Calu3 (cell line): Measurements from ENCODE around the gene ACSF2. TPM values are rescaled to one million over a fixed set of nuclear protein-coding genes. Genes with fewer than 3 reads are reported as not detected.

Experiments
- Bru-seq: library from RNA; stranded (reverse); fragments of 400-500 nt; gene quantifications from one replicate; lab custom pipeline; 2021; lab: Mats Ljungman, UMichigan
- BruChase-seq, 2 experiments: library from RNA; stranded (reverse); fragments of 400-500 nt; gene quantifications; one replicate each; lab custom pipeline; 2021; lab: Mats Ljungman, UMichigan
- BruUV-seq: library from RNA; stranded (reverse); fragments of 400-500 nt; replicated peaks from 2 replicates; lab custom pipeline; 2021; lab: Mats Ljungman, UMichigan
- CTCF ChIA-PET: fragments of 300-600 bp; sonication (Branson Sonifier 250); formaldehyde crosslinking; loops from one replicate; lab custom pipeline; 2022; ENCODE audit warnings: antibody characterized with exemption; lab: Charles Lee
- DNase-seq: peaks from one replicate; pipeline ENCODE4 v3.0.0; 2022
- H3K27ac Mint-ChIP-seq: one replicate; pipeline ENCODE4 v1.8.0; 2022; ENCODE audit warnings: mixed read lengths; ENCODE audit not compliant: unreplicated experiment
- H3K27me3 Mint-ChIP-seq: one replicate; pipeline ENCODE4 v1.8.0; 2022; ENCODE audit warnings: mixed read lengths; ENCODE audit not compliant: unreplicated experiment
- H3K36me3 Mint-ChIP-seq: one replicate; pipeline ENCODE4 v1.8.0; 2022; ENCODE audit warnings: mild to moderate bottlenecking, moderate library complexity, mixed read lengths; ENCODE audit not compliant: insufficient read depth, unreplicated experiment
- H3K4me1 Mint-ChIP-seq: one replicate; pipeline ENCODE4 v1.8.0; 2022; ENCODE audit warnings: mild to moderate bottlenecking, low read depth, mixed read lengths; ENCODE audit not compliant: unreplicated experiment
- H3K4me3 Mint-ChIP-seq: one replicate; pipeline ENCODE4 v1.8.0; 2022; ENCODE audit warnings: mild to moderate bottlenecking, low read depth, moderate library complexity, mixed read lengths; ENCODE audit not compliant: unreplicated experiment
- H3K9me3 Mint-ChIP-seq: one replicate; pipeline ENCODE4 v1.8.0; 2022; ENCODE audit warnings: low read depth, mixed read lengths; ENCODE audit not compliant: unreplicated experiment
- intact Hi-C: fragments of 100-400 bp; cut with micrococcal nuclease; formaldehyde crosslinking; loops from one replicate; pipeline ENCODE4 v1.10.0; 2022; ENCODE audit not compliant: unreplicated experiment
- long read RNA-seq: library from polyadenylated mRNA; stranded (forward); transcript quantifications from one replicate; pipeline ENCODE4 v2.0.0, GENCODE V29; 2022
- total RNA-seq: library from RNA; stranded (reverse); gene quantifications from 2 replicates; pipeline ENCODE4 v1.2.3, GENCODE V29; 2022
- TF ChIP-seq, protein P1 (sequence below): fragments of 200-600 bp; IDR thresholded peaks from one replicate; pipeline ENCODE4 v1.8.0; 2022; ENCODE audit warnings: antibody characterized with exemption; ENCODE audit not compliant: unreplicated experiment

The ACSF2 gene, protein sequence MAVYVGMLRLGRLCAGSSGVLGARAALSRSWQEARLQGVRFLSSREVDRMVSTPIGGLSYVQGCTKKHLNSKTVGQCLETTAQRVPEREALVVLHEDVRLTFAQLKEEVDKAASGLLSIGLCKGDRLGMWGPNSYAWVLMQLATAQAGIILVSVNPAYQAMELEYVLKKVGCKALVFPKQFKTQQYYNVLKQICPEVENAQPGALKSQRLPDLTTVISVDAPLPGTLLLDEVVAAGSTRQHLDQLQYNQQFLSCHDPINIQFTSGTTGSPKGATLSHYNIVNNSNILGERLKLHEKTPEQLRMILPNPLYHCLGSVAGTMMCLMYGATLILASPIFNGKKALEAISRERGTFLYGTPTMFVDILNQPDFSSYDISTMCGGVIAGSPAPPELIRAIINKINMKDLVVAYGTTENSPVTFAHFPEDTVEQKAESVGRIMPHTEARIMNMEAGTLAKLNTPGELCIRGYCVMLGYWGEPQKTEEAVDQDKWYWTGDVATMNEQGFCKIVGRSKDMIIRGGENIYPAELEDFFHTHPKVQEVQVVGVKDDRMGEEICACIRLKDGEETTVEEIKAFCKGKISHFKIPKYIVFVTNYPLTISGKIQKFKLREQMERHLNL
- total RNA-seq (148 and 156 TPM in 2 replicates), Bru-seq, nascent RNA (percentile 82 among the genes with signal in this experiment), BruChase-seq, experiment 1, labeled RNA remaining after a 6-hour chase (percentile 84 among the genes with signal in this experiment), BruChase-seq, experiment 2, labeled RNA remaining after a 2-hour chase (percentile 92 among the genes with signal in this experiment)
- long read RNA-seq, transcript ACSF2-201 (16 exons, 2,235 nt) = major isoform, 30 of 66 reads
- long read RNA-seq, partial matches to known transcripts = 19 of 66 reads
- long read RNA-seq, other reads (novel, unspliced or antisense) = 13 of 66 reads

DNA sequence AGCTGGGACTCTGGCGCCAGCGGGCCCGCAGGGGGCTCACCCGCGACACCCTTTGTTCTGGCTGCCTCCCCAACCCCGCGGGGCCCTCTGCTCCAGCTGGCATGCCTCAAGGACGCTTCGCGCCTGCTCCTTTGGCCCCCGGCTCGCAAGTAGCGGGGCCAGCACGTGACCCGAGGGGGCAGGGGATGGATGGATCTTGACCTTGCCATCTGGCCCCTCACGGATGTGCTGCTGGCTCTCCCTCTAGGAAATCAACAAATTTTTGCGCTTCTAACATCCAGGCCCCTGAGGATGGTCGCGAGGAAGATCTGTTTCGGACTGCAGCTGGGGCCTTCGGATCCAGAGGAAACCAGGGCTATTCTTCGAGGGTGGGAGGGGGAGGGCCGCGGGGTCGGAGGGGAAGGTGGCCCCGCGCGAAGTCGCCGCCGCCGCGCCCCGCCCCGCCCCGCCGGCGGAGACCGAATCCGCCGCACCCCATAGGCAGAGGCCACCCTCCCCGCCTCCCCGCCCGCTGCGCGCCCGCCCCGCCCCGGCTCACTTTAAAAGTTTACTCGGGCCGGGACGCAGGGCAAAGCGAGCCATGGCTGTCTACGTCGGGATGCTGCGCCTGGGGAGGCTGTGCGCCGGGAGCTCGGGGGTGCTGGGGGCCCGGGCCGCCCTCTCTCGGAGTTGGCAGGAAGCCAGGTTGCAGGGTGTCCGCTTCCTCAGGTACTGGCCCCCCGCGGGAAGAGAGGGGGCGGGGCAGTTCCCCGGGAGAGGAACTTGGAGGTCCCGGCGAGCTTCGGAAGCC lies at the start of gene ACSF2:
TSS of gene ACSF2 (plus strand) at position 537 of the 790 bp plus-strand sequence. CDS start at position 581, 44 bp downstream.
- peaks cover 46% of the 10 kb centered on the region for H3K36me3 Mint-ChIP-seq
- BruUV-seq = TSS peak; percentile 75
- TF ChIP-seq, protein P1, sequence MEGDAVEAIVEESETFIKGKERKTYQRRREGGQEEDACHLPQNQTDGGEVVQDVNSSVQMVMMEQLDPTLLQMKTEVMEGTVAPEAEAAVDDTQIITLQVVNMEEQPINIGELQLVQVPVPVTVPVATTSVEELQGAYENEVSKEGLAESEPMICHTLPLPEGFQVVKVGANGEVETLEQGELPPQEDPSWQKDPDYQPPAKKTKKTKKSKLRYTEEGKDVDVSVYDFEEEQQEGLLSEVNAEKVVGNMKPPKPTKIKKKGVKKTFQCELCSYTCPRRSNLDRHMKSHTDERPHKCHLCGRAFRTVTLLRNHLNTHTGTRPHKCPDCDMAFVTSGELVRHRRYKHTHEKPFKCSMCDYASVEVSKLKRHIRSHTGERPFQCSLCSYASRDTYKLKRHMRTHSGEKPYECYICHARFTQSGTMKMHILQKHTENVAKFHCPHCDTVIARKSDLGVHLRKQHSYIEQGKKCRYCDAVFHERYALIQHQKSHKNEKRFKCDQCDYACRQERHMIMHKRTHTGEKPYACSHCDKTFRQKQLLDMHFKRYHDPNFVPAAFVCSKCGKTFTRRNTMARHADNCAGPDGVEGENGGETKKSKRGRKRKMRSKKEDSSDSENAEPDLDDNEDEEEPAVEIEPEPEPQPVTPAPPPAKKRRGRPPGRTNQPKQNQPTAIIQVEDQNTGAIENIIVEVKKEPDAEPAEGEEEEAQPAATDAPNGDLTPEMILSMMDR = no peak
- CTCF ChIA-PET = interaction anchor here (0.5 to 5.4 kb wide), 8 partner anchors 14 to 342 kb away, joined by 3 to 36 read pairs (median 4); partner anchors contain the start of gene LRRC59
- peak within 1 kb of the TSS; percentile 88 for H3K27ac Mint-ChIP-seq
- intact Hi-C loops = loop anchor here (2.0 kb wide), 1 partner anchor 15 kb away; no protein-coding TSS in a partner anchor
- peaks cover 73% of the 10 kb centered on the region for H3K4me1 Mint-ChIP-seq
- H3K27me3 Mint-ChIP-seq = no peaks in the 10 kb centered on the region
- peak; percentile 87 for DNase-seq
- no peaks in the 10 kb centered on the region for H3K9me3 Mint-ChIP-seq
- H3K4me3 Mint-ChIP-seq = peak within 1 kb of the TSS; percentile 87

DNA sequence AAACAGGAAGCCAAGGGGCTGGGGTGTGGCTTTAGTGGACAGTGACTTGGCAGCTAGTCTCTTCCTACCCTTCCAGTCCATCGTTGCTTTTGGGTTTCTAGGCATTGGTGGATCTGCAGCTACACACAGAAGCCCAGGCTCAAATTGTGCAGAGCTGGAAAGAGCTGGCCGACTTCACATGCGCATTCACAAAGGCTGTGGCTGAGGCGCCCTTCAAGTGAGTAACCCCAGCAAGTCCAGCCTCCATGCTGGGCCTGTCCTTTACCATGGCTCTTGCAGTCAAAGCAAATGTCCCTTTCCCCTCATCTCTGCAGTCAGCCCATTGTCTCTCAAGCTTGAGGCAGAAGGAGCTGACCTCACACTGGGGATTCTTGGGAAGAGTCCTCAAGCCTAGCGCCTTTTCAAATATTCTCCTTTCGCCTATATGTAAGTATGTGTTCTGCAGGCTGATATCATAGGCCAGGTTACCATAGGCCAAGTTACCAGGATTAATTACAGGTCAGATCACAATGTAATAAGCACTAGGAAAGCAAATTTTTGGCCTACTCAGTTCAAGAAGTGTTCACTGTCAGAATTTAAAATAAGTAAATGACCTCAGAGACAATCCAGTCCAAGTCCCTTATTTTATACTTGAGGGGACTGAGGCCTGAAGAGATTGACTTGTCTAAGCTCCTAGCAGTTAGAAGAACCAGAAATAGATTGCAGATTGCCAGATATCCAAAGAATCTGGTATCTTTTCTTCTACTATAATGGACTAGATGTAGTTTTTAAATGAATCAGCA lies 46.5 kb upstream of the ACSF2 start:
- BruUV-seq = no TSS peak
- Mint-ChIP-seq H3K27ac (no peak overlapping the region), H3K4me1 (no peaks in the 10 kb centered on the region), H3K36me3 (peaks cover 59% of the 10 kb centered on the region), H3K4me3 (no peak overlapping the region), H3K27me3 (no peaks in the 10 kb centered on the region), H3K9me3 (no peaks in the 10 kb centered on the region)
- TF ChIP-seq, protein P1 = no peak
- CTCF ChIA-PET = interaction anchor here (0.7 kb wide), 1 partner anchor 18 kb away, joined by 3 read pairs; no protein-coding TSS in a partner anchor
- intact Hi-C loops = no loop called here
- DNase-seq = no peak

DNA sequence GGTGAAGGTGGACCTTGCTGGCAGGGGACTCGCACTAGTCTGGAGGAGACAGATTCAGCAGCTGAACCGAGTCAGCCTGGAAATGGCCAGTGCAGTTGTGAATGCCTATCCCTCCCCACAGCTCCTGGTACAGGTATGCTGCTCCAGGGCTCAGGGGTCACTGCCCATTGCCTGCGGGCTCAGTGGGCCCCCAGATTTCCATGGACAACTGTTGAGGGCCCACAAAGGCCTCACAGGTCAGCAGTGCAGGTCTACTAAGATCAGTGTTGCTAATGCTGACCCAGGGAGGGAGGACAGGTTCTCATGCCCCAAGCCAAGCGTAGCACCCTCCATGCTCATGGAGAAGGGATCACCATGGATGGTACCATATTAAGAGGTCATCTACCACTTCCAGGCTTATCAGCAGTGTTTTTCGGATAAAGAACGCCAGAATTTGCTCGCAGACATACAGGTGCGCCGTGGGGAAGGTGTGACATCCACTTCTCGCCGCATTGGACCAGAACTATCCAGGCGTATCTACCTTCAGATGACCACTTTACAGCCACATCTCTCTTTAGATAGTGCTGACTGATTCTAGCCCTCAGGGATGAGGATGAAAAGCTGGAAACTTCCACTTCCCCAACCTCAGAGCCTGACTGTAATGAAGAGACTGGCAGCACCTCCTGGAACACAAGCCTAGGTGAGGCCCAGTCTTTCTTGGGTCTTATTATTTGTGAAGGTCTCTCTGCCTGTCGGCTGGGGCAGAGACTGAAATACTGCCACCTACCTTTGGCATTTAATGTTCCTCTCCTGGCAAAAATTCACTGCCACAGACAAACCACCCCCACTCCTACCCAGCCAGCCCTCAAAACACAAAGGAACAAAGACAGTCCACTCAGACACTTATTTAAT lies 45.4 kb upstream of the ACSF2 start:
- BruUV-seq = no TSS peak
- TF ChIP-seq, protein P1 = no peak
- intact Hi-C loops = no loop called here
- Mint-ChIP-seq H3K4me1 (no peaks in the 10 kb centered on the region), H3K4me3 (no peak overlapping the region), H3K27me3 (no peaks in the 10 kb centered on the region), H3K27ac (no peak overlapping the region), H3K9me3 (no peaks in the 10 kb centered on the region), H3K36me3 (peaks cover 70% of the 10 kb centered on the region)
- DNase-seq = no peak
- CTCF ChIA-PET = interaction anchor here (0.5 to 1.3 kb wide), 2 partner anchors 16 to 17 kb away, joined by 5 to 11 read pairs; partner anchors contain the start of gene LRRC59
